AG10803 (cell line): ENCODE measurements around the gene LYPD6.

Experiments
- DNase-seq: peaks from one replicate; pipeline ENCODE4 v3.0.0; 2010; ENCODE audit warnings: low read depth
- H3K4me3 ChIP-seq: 2 replicates; pipeline ENCODE4 v1.5.1; 2011; ENCODE audit warnings: mild to moderate bottlenecking, low read length, control low read depth
- TF ChIP-seq, protein P1 (sequence below): conservative IDR thresholded peaks from 2 replicates; pipeline ENCODE4 v1.5.1; 2011; ENCODE audit warnings: mild to moderate bottlenecking, low read length, control low read depth, inconsistent platforms

LYPD6 gene

DNA sequence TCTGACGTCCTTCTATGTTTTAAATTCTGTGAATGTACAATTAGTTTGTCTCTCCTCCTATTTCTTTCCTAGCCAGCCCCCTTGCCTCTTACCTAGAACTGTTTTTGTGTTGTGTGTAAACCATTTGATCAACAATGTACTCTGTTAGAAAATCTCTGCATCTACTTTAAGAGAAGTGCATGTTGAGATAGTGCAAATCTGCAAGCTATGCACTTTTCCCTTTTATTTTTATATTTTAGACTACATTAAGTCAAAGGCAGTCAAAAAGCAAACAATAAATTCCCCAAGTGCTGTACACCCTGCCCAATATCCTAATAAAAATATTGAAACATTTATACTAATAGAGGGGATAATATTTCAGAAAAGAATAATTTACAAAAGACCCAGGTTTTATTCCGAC is 13.7 kb downstream of the LYPD6 start:
- DNase-seq, result no peak
- no peak overlapping the region for H3K4me3 ChIP-seq
- TF ChIP-seq, protein P1, sequence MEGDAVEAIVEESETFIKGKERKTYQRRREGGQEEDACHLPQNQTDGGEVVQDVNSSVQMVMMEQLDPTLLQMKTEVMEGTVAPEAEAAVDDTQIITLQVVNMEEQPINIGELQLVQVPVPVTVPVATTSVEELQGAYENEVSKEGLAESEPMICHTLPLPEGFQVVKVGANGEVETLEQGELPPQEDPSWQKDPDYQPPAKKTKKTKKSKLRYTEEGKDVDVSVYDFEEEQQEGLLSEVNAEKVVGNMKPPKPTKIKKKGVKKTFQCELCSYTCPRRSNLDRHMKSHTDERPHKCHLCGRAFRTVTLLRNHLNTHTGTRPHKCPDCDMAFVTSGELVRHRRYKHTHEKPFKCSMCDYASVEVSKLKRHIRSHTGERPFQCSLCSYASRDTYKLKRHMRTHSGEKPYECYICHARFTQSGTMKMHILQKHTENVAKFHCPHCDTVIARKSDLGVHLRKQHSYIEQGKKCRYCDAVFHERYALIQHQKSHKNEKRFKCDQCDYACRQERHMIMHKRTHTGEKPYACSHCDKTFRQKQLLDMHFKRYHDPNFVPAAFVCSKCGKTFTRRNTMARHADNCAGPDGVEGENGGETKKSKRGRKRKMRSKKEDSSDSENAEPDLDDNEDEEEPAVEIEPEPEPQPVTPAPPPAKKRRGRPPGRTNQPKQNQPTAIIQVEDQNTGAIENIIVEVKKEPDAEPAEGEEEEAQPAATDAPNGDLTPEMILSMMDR, result no peak

DNA sequence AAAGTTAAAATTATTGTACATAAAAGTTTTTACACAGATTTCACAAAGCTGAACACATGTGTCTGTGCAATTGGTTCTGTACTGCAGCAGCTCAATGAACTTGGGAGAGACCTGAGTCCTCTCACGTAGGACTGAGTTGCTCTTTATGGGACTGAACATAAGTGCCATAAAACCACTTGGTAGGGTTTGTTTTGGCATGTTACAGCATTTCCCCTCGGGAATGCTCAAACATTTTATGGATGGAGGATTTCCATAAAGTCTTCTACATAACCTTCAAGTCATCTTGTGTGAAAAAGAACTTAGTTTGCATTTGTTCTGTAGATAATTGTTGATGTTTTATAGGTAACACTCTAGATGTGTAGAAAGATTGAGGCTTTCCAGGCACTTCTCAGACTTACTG is 15.9 kb downstream of the LYPD6 start:
- DNase-seq, result no peak
- TF ChIP-seq, protein P1, result no peak
- H3K4me3 ChIP-seq, result no peak overlapping the region

DNA sequence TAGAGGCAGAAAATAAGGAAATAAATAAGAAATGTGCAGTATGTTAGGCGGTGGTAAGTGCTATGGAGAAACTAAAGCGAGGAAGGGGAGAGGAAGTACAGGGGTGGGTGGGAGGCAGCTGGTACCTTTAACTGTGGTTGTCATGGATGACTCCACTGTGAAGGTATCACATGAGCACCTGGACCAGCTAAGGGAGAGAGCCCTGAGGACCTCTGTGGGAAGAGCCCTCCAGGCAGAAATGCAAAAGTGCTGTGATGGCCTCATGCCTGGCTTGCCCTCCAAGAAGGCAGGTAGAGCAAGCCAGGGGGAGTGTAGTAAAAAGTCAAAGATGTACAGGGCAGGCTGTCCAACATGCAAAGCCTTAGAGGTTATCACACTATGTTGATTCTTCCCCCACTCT is 17.9 kb downstream of the LYPD6 start:
- H3K4me3 ChIP-seq, result no peak overlapping the region
- TF ChIP-seq, protein P1, result no peak
- no peak for DNase-seq

DNA sequence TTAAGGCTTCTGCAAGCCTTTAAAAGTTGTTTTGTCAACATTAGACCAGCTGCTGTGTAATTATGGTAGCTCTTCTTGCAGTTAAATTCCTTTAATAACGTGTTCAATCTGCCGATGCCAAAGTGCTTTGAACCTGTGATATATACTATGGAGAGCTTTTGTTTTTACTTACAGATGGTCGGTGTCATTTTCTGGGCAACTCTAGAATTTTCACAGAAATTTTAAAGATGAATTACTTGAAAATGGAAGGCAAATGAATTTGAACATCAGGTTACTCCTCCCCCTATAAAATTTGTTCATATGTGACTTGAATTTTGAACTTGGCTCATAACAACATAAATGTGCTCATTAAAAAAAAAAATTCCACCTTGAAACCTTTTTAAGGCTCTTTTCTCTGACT is 23.0 kb downstream of the LYPD6 start:
- DNase-seq, result no peak
- TF ChIP-seq, protein P1, result no peak
- no peak overlapping the region for H3K4me3 ChIP-seq

DNA sequence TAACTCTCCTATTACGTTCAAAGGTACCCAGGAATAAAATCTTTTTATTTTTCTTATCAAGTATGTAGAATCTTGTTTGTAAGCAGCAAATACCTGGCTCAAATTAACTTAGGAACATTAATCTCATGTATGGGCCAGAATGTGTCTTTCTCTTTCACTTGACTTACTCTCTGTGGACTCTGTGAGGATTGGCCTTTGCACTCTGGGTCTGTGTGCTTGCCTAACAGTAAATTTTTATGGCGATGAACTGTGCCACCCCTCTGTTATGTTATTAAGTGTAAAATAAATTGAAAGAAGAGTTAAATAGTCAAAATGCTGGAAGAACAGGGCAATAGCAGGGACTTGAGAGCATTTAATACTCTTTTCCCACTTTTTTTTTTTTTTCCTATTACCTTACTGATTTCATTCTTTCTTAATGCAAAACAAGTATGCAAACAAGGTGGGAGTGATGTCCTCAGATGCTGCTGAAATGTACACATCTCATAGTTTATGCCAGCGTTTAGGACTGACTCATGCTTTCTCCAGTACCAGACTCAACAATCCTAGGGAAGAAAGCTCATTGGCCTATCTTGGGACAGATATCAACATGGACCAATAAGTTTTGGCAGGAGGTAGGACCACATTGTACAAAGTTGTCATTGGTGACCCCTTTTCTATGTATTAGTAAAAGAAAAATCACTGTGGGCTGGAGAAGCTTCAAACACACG is 25.5 kb downstream of the LYPD6 start:
- no peak overlapping the region for H3K4me3 ChIP-seq
- TF ChIP-seq, protein P1, result no peak
- DNase-seq, result no peak

DNA sequence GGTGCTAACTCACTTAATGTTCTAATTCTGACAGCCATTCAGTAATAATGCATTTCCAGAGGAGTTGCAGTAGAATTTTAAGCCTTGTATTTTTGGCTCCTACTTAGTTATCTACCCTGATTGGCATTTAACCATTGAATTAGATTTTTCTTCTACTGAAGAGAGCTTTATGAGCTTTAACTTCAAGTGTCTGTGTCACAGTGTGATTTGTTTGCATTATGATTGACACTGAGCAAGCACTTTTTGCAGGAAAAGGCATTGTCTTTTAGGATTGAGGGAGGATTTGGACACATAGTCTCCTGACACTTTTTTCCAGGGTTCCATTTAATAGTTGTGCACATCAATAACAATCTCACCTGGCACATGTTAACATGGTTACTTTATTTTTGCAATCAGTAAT is 26.7 kb downstream of the LYPD6 start:
- H3K4me3 ChIP-seq, result no peak overlapping the region
- TF ChIP-seq, protein P1, result no peak
- DNase-seq, result no peak

DNA sequence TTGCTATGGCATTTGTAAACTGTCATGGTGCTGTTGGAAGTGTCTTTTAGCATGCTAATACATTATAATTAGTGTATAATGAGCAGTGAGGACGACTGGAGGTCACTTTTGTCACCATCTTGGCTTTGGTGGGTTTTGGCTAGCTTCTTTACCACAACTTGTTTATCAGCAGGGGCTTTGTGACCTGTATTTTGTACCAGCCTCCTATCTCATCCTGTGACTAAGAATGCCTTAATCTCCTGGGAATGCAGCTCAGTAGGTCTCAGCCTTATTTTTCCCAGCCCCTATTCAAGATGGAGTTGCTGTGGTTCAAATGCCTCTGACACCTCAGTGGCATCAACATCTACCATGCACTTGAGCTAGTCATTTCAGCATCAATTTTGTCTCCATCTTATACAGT is 29.7 kb downstream of the LYPD6 start:
- TF ChIP-seq, protein P1, result no peak
- no peak overlapping the region for H3K4me3 ChIP-seq
- DNase-seq, result no peak
